Measurements from ENCODE around the gene NRP2.

NRP2 gene

GRCh38 chr2:205783872-205784499 is 101.7 kb downstream of the NRP2 start:
- no peak overlapping the region for H3K4me3 ChIP-seq (ENCODE audit: low read length)
- 0 out of 2 replicates have a peak, but pooled peaks cover 3% of the 10 kb centered on the region for H3K4me1 ChIP-seq (ENCODE audit: insufficient read depth, low read length)

GRCh38 chr2:205785507-205786260 is 103.4 kb downstream of the NRP2 start:
- no peak overlapping the region for H3K9ac ChIP-seq (ENCODE audit: low read depth, low read length)
- H3K4me3 ChIP-seq (ENCODE audit: low read length): no peak overlapping the region
- no peaks in the 10 kb centered on the region for H3K36me3 ChIP-seq (ENCODE audit: insufficient read depth, low read depth, low read length)
- no peaks in the 10 kb centered on the region for H3K9me3 ChIP-seq (ENCODE audit: insufficient read depth, low read depth, low read length)
- H3K4me1 ChIP-seq (ENCODE audit: insufficient read depth, low read length): 0 out of 2 replicates have a peak, but pooled peaks cover 3% of the 10 kb centered on the region
- no peaks in the 10 kb centered on the region for H3K27me3 ChIP-seq (ENCODE audit: insufficient read depth, low read length)
- no peak overlapping the region for H3K27ac ChIP-seq (ENCODE audit: low read length)

More at GRCh38 chr2:205783872-205784499, 101.7 kb downstream of the NRP2 start:
- Histone ChIP-seq H3K36me3 (ENCODE audit: insufficient read depth, low read depth, low read length) (no peaks in the 10 kb centered on the region), H3K9ac (ENCODE audit: low read depth, low read length) (no peak overlapping the region), H3K27ac (ENCODE audit: low read length) (no peak overlapping the region), H3K27me3 (ENCODE audit: insufficient read depth, low read length) (no peaks in the 10 kb centered on the region), H3K9me3 (ENCODE audit: insufficient read depth, low read depth, low read length) (no peaks in the 10 kb centered on the region)

DNA sequence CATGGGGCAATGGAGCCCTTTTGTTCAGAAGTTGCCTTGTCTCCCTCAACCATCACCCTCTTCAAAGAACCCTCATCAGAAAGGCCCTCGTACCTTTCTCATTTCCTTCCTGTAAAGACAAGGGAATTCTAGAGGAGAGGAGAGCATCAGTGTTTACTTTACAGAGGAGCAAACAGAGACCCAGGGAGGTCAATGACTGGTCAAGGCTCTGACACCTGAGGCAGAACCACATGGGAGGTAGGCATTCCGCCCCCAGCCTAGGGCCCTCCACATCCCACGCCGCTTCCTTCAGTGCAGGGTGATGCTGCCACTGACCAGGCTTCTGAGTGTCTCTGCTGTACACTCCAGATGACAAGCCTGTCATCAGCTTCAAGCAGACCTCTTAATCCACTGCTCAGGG is 104.7 kb downstream of the NRP2 start:
- Histone ChIP-seq H3K36me3 (ENCODE audit: insufficient read depth, low read depth, low read length) (no peaks in the 10 kb centered on the region; the same call in 1 of the 2 replicates), H3K27ac (ENCODE audit: low read length) (no peak overlapping the region), H3K27me3 (ENCODE audit: insufficient read depth, low read length) (no peaks in the 10 kb centered on the region), H3K4me3 (ENCODE audit: low read length) (no peak overlapping the region), H3K9ac (ENCODE audit: low read depth, low read length) (no peak overlapping the region), H3K4me1 (ENCODE audit: insufficient read depth, low read length) (0 out of 2 replicates have a peak, but pooled peaks cover 3% of the 10 kb centered on the region), H3K9me3 (ENCODE audit: insufficient read depth, low read depth, low read length) (no peaks in the 10 kb centered on the region)

GRCh38 chr2:205787761-205788160 is 105.5 kb downstream of the NRP2 start:
- H3K36me3 ChIP-seq (ENCODE audit: insufficient read depth, low read depth, low read length): peaks cover 4% of the 10 kb centered on the region; the same call in 1 of the 2 replicates
- no peaks in the 10 kb centered on the region for H3K27me3 ChIP-seq (ENCODE audit: insufficient read depth, low read length)
- H3K4me1 ChIP-seq (ENCODE audit: insufficient read depth, low read length): 0 out of 2 replicates have a peak, but pooled peaks cover 3% of the 10 kb centered on the region
- H3K27ac ChIP-seq (ENCODE audit: low read length): no peak overlapping the region
- H3K4me3 ChIP-seq (ENCODE audit: low read length): no peak overlapping the region
- no peak overlapping the region for H3K9ac ChIP-seq (ENCODE audit: low read depth, low read length)
- no peaks in the 10 kb centered on the region for H3K9me3 ChIP-seq (ENCODE audit: insufficient read depth, low read depth, low read length)

GRCh38 chr2:205789906-205790305 is 107.6 kb downstream of the NRP2 start:
- Histone ChIP-seq H3K9me3 (ENCODE audit: insufficient read depth, low read depth, low read length) (no peaks in the 10 kb centered on the region), H3K27me3 (ENCODE audit: insufficient read depth, low read length) (no peaks in the 10 kb centered on the region), H3K4me1 (ENCODE audit: insufficient read depth, low read length) (0 out of 2 replicates have a peak, but pooled peaks cover 3% of the 10 kb centered on the region), H3K4me3 (ENCODE audit: low read length) (no peak overlapping the region), H3K36me3 (ENCODE audit: insufficient read depth, low read depth, low read length) (peaks cover 10% of the 10 kb centered on the region; the same call in 1 of the 2 replicates), H3K9ac (ENCODE audit: low read depth, low read length) (no peak overlapping the region), H3K27ac (ENCODE audit: low read length) (no peak overlapping the region)

GRCh38 chr2:205792908-205793307 is 110.6 kb downstream of the NRP2 start:
- Histone ChIP-seq H3K27ac (ENCODE audit: low read length) (no peak overlapping the region), H3K9me3 (ENCODE audit: insufficient read depth, low read depth, low read length) (peaks cover 3% of the 10 kb centered on the region), H3K4me3 (ENCODE audit: low read length) (no peak overlapping the region), H3K4me1 (ENCODE audit: insufficient read depth, low read length) (peaks cover 9% of the 10 kb centered on the region), H3K9ac (ENCODE audit: low read depth, low read length) (no peak overlapping the region), H3K36me3 (ENCODE audit: insufficient read depth, low read depth, low read length) (peaks cover 22% of the 10 kb centered on the region; the same call in 1 of the 2 replicates), H3K27me3 (ENCODE audit: insufficient read depth, low read length) (no peaks in the 10 kb centered on the region)

DNA sequence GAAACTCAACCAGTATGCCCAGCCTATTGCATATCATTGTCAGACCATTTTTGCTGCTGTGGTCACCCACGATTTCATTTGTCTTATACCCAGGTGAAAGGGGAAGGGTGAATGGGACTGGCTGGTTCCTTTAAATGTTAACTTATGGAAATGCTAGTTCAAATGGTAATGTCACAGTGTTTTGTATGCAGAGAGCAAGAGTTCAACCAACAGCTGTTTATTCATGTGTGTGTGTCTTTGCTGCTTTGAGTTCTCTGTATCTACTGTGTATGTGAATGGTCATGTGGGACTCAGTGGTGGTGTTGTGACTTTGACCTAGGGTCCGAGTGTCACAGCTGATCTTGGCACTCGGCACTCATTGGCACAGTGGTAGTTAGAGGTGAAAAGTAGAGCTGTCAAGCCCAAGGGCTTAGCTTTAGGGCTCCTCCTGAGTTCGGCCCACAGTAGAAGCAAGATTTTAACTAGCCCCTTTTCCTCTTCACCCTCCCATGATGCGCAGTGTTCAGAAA is 114.6 kb downstream of the NRP2 start:
- Histone ChIP-seq H3K4me3 (ENCODE audit: low read length) (no peak overlapping the region), H3K27me3 (ENCODE audit: insufficient read depth, low read length) (no peaks in the 10 kb centered on the region), H3K27ac (ENCODE audit: low read length) (no peak overlapping the region), H3K4me1 (ENCODE audit: insufficient read depth, low read length) (peaks cover 9% of the 10 kb centered on the region), H3K9me3 (ENCODE audit: insufficient read depth, low read depth, low read length) (peaks cover 17% of the 10 kb centered on the region), H3K36me3 (ENCODE audit: insufficient read depth, low read depth, low read length) (peaks cover 22% of the 10 kb centered on the region; the same call in 1 of the 2 replicates), H3K9ac (ENCODE audit: low read depth, low read length) (no peak overlapping the region)

DNA sequence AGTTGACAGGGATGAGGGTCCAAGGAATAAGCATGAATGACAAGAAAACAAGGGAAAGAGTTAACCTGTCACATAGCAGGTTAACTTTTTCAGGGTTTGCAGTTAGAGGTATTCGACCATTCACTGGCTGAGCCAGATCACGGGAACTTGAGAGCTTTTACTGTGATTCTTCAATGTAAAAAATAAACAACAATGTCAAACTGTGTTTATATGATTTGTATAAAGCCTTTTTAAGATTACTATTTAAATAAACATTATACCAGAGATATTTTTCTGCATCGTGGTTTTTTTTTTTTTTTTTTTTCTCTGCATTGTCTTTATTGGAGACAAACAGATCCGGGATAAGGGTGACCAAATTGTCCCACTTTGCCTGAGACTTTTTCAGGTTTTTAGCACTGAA is 115.6 kb downstream of the NRP2 start:
- Histone ChIP-seq H3K9ac (ENCODE audit: low read depth, low read length) (no peak overlapping the region), H3K4me1 (ENCODE audit: insufficient read depth, low read length) (peaks cover 9% of the 10 kb centered on the region), H3K27ac (ENCODE audit: low read length) (no peak overlapping the region), H3K36me3 (ENCODE audit: insufficient read depth, low read depth, low read length) (peaks cover 17% of the 10 kb centered on the region; the same call in 1 of the 2 replicates), H3K4me3 (ENCODE audit: low read length) (no peak overlapping the region), H3K9me3 (ENCODE audit: insufficient read depth, low read depth, low read length) (peaks cover 17% of the 10 kb centered on the region), H3K27me3 (ENCODE audit: insufficient read depth, low read length) (no peaks in the 10 kb centered on the region)

- no peak overlapping the region for H3K27ac ChIP-seq (ENCODE audit: low read length)
- H3K4me3 ChIP-seq (ENCODE audit: low read length): no peak overlapping the region
- H3K4me1 ChIP-seq (ENCODE audit: insufficient read depth, low read length): peaks cover 9% of the 10 kb centered on the region
- no peaks in the 10 kb centered on the region for H3K27me3 ChIP-seq (ENCODE audit: insufficient read depth, low read length)
- no peak overlapping the region for H3K9ac ChIP-seq (ENCODE audit: low read depth, low read length)
- peaks cover 17% of the 10 kb centered on the region for H3K9me3 ChIP-seq (ENCODE audit: insufficient read depth, low read depth, low read length)
- peaks cover 10% of the 10 kb centered on the region; the same call in 1 of the 2 replicates for H3K36me3 ChIP-seq (ENCODE audit: insufficient read depth, low read depth, low read length)
These were observed 117.9 kb downstream of the NRP2 start for GRCh38 chr2:205800224-205800623.

GRCh38 chr2:205800773-205801172 is 118.5 kb downstream of the NRP2 start:
- H3K9ac ChIP-seq (ENCODE audit: low read depth, low read length): no peak overlapping the region
- peaks cover 17% of the 10 kb centered on the region for H3K9me3 ChIP-seq (ENCODE audit: insufficient read depth, low read depth, low read length)
- H3K4me1 ChIP-seq (ENCODE audit: insufficient read depth, low read length): peaks cover 9% of the 10 kb centered on the region
- H3K4me3 ChIP-seq (ENCODE audit: low read length): no peak overlapping the region
- no peak overlapping the region for H3K27ac ChIP-seq (ENCODE audit: low read length)
- H3K36me3 ChIP-seq (ENCODE audit: insufficient read depth, low read depth, low read length): peaks cover 5% of the 10 kb centered on the region; the same call in 1 of the 2 replicates
- no peaks in the 10 kb centered on the region for H3K27me3 ChIP-seq (ENCODE audit: insufficient read depth, low read length)

DNA sequence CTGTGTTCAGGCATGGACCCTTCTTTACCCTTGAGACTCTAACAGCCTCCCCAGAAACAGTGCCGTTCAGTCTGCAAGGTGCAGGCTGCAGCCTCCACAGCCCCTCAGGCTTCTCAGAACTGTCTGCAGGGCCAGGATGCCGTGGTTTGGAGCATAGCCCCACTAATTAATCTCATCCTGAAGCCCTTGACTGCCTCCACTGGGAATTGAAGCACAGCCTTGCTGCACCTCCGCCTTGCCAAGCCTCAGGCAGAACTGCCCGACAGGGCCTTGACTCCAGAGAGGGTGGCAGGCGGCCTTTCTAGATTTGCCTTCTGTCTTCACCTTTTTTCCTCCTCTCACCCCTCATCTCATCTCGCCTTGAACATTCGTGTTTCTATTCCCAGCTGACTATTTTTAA is 119.8 kb downstream of the NRP2 start:
- peaks cover 3% of the 10 kb centered on the region; the same call in 1 of the 2 replicates for H3K36me3 ChIP-seq (ENCODE audit: insufficient read depth, low read depth, low read length)

More for the DNA sequence above, 119.8 kb downstream of the NRP2 start:
- Histone ChIP-seq H3K27me3 (ENCODE audit: insufficient read depth, low read length) (no peaks in the 10 kb centered on the region), H3K4me1 (ENCODE audit: insufficient read depth, low read length) (peaks cover 2% of the 10 kb centered on the region; the same call in 1 of the 2 replicates), H3K27ac (ENCODE audit: low read length) (no peak overlapping the region), H3K9ac (ENCODE audit: low read depth, low read length) (no peak overlapping the region), H3K9me3 (ENCODE audit: insufficient read depth, low read depth, low read length) (peaks cover 17% of the 10 kb centered on the region), H3K4me3 (ENCODE audit: low read length) (no peak overlapping the region)

All from iPS-20b (cell line).